Ascending aorta (tissue), 2 donors: Measurements from ENCODE around the gene FBLN1. TPM values are rescaled to one million over a fixed set of nuclear protein-coding genes. Genes with fewer than 3 reads are reported as not detected.

Experiments used
- DNase-seq, 2 donors: peaks; one replicate each; pipeline ENCODE4 v3.0.0-alpha.2; 2019; ENCODE audit warnings: low spot score in 2 of 2
- H3K27ac ChIP-seq, 2 donors: fragments of 200-600 bp; sonication (generic); one replicate each; pipeline ENCODE4 v1.5.1; 2016 to 2017; ENCODE audit warnings: mild to moderate bottlenecking in 1 of 2
- H3K27me3 ChIP-seq: fragments of 200-600 bp; sonication (generic); one replicate; pipeline ENCODE4 v1.5.1; 2017
- H3K36me3 ChIP-seq, 2 donors: fragments of 200-600 bp; sonication (generic); one replicate each; pipeline ENCODE4 v1.5.1; 2016
- H3K4me1 ChIP-seq, 2 donors: fragments of 200-600 bp; sonication (generic); one replicate each; pipeline ENCODE4 v1.5.1; 2016 to 2017; ENCODE audit warnings: mild to moderate bottlenecking in 1 of 2
- H3K4me3 ChIP-seq, 2 donors: fragments of 200-600 bp; sonication (generic); one replicate each; pipeline ENCODE4 v1.5.1; 2016 to 2017; ENCODE audit warnings: mild to moderate bottlenecking in 1 of 2
- H3K9me3 ChIP-seq, 2 donors: fragments of 200-600 bp; sonication (generic); one replicate each; pipeline ENCODE4 v1.5.1; 2016
- CTCF ChIP-seq, 3 experiments: fragments of 200-600 bp in 2 of 3; fragments of 450-650 bp in 1 of 3; sonication (generic) in 2 of 3; IDR thresholded peaks; one replicate each; pipeline ENCODE4 v1.5.1; 2016 to 2019; ENCODE audit warnings: antibody characterized with exemption in 3 of 3, mild to moderate bottlenecking in 1 of 3, moderate library complexity in 1 of 3
- intact Hi-C: fragments of 100-400 bp; cut with DNase I; formaldehyde crosslinking; loops from one replicate; pipeline ENCODE4 v1.15.1; 2023
- total RNA-seq: library from RNA; depleted of rRNA; stranded (reverse); fragments of >200 nt; gene quantifications from one replicate; pipeline ENCODE4 v1.1.0, GENCODE V29; 2016

The FBLN1 gene
- total RNA-seq, 1 donor from 2014 or later, result 580 TPM

- Histone ChIP-seq H3K27me3 (no peaks in the 10 kb centered on the region), H3K36me3 (peaks cover 9 to 11% of the 10 kb centered on the region in 2 donors), H3K9me3 (no peaks in the 10 kb centered on the region), H3K4me3 (no peak overlapping the region), H3K4me1 (peaks cover 18 to 50% of the 10 kb centered on the region in 2 donors), H3K27ac (peak overlapping the region in 1 of 2 donors; percentile 50)
- TF ChIP-seq CTCF (IDR thresholded peaks at IDR 0.05), result no peak
- DNase-seq, result no peak
- intact Hi-C loops, result no loop called here
Observed at GRCh38 chr22:45547016-45547345, 44.3 kb downstream of the FBLN1 start.

- Histone ChIP-seq H3K4me3 (no peak overlapping the region), H3K27ac (peak overlapping the region; percentile 94 to 97), H3K36me3 (peaks cover 1 to 3% of the 10 kb centered on the region in 2 donors), H3K9me3 (no peaks in the 10 kb centered on the region), H3K27me3 (no peaks in the 10 kb centered on the region), H3K4me1 (peaks cover 26 to 57% of the 10 kb centered on the region in 2 donors)
- DNase-seq, result no peak
- intact Hi-C loops, result loop anchor here (2.0 kb wide), 1 partner anchor 13 kb away; no protein-coding TSS in a partner anchor
- TF ChIP-seq CTCF (IDR thresholded peaks at IDR 0.05), result no peak
Observed at GRCh38 chr22:45547731-45548130, 45.0 kb downstream of the FBLN1 start.

- Histone ChIP-seq H3K27me3 (no peaks in the 10 kb centered on the region), H3K4me3 (peak overlapping the region in 1 of 2 donors; percentile 1), H3K9me3 (no peaks in the 10 kb centered on the region), H3K36me3 (no peaks in the 10 kb centered on the region), H3K27ac (peak overlapping the region; percentile 94 to 97), H3K4me1 (peaks cover 29 to 61% of the 10 kb centered on the region in 2 donors)
- DNase-seq, result no peak
- intact Hi-C loops, result loop anchor here (2.0 kb wide), 1 partner anchor 14 kb away; no protein-coding TSS in a partner anchor
- TF ChIP-seq CTCF (IDR thresholded peaks at IDR 0.05), result no peak
Observed at GRCh38 chr22:45548247-45548840, 45.7 kb downstream of the FBLN1 start.

GRCh38 chr22:45548991-45549761 lies 46.5 kb downstream of the FBLN1 start:
- peak; percentile 31 to 38 (median 36) for TF ChIP-seq CTCF (IDR thresholded peaks at IDR 0.05)
- peak; percentile 65 to 89 for DNase-seq
- peaks cover 29 to 61% of the 10 kb centered on the region in 2 donors for H3K4me1 ChIP-seq

GRCh38 chr22:45549762-45550378 lies 47.2 kb downstream of the FBLN1 start:
- no peak overlapping the region for H3K4me3 ChIP-seq
- no peaks in the 10 kb centered on the region for H3K36me3 ChIP-seq
- H3K9me3 ChIP-seq, result no peaks in the 10 kb centered on the region
- intact Hi-C loops, result loop anchor here (2.0 to 10.0 kb wide), 3 partner anchors 15 to 385 kb away; partner anchors contain the start of gene NUP50
- peak overlapping the region; percentile 94 to 97 for H3K27ac ChIP-seq
- DNase-seq, result no peak
- H3K4me1 ChIP-seq, result peaks cover 29 to 62% of the 10 kb centered on the region in 2 donors
- TF ChIP-seq CTCF (IDR thresholded peaks at IDR 0.05), result no peak
- H3K27me3 ChIP-seq, result no peaks in the 10 kb centered on the region

More at GRCh38 chr22:45548991-45549761, 46.5 kb downstream of the FBLN1 start:
- Histone ChIP-seq H3K27ac (peak overlapping the region; percentile 94 to 97), H3K4me3 (peak overlapping the region in 1 of 2 donors; percentile 1), H3K9me3 (no peaks in the 10 kb centered on the region), H3K27me3 (no peaks in the 10 kb centered on the region), H3K36me3 (no peaks in the 10 kb centered on the region)
- intact Hi-C loops, result loop anchor here (2.0 kb wide), 1 partner anchor 14 kb away; no protein-coding TSS in a partner anchor
